Esophagus mucosa (tissue), 1 donor: ENCODE measurements around the gene IER5L. TPM values are rescaled to one million over a fixed set of nuclear protein-coding genes. Genes with fewer than 3 reads are reported as not detected.
"Not testable (repeated sequence)": the region's sequence is repeated elsewhere in the genome, so short reads cannot be mapped to it uniquely, and the experiment has no call there.

Source experiments
- ATAC-seq: fragments of 200-7000 bp; cut with Tn5 transposase; one replicate; pipeline ENCODE4 v1.9.1; 2020
- total RNA-seq: library from RNA; stranded (reverse); gene quantifications from one replicate; pipeline ENCODE4 v1.2.4, GENCODE V29; 2023
- donor health status: DM: yes; HTN: yes; CAD: no.

IER5L gene
- total RNA-seq, 1 donor from 2014 or later = 8.1 TPM

GRCh38 chr9:129138476-129139232 lies 39.4 kb downstream of the IER5L start:
- peak; percentile 3 for ATAC-seq

DNA sequence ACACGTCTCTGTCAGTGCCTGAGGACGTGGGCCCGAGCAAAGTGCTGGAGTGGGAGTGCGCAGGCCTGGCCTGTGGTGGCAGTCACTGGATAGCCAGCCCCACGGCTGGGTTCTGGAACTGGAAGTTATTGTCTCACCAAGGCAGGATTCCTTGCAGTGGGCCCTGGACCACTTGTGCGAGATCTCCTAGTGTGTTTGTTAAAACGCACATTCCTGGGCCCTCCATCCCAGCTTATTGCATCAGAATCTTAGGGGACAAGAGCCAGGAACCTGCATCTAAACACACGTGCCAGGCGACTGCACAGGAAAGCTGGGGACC lies 40.0 kb downstream of the IER5L start:
- ATAC-seq = no peak

- no peak for ATAC-seq
Measured at GRCh38 chr9:129137292-129138143, 40.5 kb downstream of the IER5L start.

- no peak for ATAC-seq
Measured at GRCh38 chr9:129136446-129137035, 41.5 kb downstream of the IER5L start.

DNA sequence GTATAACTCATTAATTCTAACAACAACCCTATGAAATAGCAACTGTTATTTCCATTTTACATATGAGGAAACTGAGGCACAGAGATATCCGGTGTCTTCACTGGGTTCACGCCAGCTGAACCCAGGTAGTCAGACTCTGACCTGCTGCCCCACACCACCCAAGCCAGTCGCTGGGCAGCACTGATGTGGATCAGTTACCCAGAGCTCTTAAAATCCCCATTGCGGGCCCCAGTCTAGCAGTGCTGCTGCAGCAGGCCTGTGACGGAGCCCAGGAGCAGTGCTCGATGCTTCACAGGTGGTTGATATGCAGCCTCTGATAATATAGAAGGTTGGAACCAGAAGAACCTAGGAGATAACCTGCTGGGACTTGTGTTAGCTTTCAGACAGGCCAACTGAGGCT lies 42.6 kb downstream of the IER5L start:
- ATAC-seq = no peak

GRCh38 chr9:129133082-129133481 lies 45.0 kb downstream of the IER5L start:
- ATAC-seq = no peak

DNA sequence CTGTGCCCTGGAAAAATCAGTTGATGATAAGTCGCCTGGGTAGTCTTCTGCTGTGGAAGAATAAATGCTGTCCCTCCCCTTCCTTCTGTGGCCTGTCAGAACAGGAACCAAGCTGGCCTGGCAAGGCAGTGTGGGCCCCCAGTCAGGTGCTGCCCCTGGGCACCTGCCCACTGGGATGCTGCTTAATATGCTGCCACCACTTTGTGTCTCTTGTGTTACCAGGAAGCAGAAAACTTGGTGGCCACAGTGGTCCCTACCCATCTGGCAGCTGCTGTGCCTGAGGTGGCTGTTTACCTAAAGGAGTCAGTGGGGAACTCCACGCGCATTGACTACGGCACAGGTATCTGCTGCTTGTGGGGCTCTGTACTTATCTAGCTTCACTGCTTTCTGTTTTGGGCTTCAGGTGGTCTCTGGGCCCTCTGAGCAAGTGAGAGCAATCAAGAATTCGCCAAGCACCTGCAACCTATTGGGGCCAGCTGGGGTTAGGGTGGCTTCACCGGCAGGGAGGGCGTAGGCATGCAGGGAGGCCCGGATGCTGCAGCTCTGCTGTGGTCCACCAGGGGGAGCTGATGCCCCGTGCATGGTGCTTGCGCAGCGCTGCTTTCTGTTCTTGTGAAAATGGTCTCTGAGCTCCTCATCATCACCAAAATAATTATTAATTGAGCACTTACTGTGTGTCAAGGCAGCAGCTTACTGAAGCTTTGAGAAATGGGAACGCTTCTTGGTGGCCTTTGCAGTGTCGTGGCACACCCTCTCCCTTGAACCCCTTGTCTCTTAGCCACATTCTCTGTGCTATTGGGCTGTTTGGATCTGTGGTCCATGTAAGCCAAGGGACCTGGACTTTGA lies 46.5 kb downstream of the IER5L start:
- ATAC-seq = peak; percentile 81

GRCh38 chr9:129130791-129131190 lies 47.3 kb downstream of the IER5L start:
- no peak for ATAC-seq

GRCh38 chr9:129130271-129130670 lies 47.8 kb downstream of the IER5L start:
- ATAC-seq = not testable (repeated sequence)

DNA sequence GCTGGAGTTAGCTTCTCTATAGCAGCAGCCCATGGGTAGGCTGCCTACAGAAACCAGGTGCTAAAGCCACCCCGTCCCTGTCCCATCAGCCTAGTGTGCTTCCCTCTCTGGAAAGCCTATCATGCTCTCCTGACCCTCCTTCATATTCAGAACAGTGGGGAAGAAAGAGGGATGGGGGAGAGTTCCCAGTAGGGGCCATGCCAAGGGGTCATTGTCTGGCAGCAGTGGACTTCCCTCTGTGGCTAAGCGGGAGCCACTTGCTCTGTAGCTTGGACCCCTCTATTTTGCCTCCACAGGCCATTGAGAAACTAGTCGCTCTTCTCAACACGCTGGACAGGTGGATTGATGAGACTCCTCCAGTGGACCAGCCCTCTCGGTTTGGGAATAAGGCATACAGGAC lies 49.4 kb downstream of the IER5L start:
- no peak for ATAC-seq

GRCh38 chr9:129126749-129127618 lies 51.1 kb downstream of the IER5L start:
- peak; percentile 8 for ATAC-seq

Other genes with a start within 250 kb of the IER5L start
- 9.2 TPM for gene DOLK, start 230.7 kb downstream of the IER5L start, total RNA-seq
- 43.5 TPM for gene NUP188, start 230.6 kb downstream of the IER5L start, total RNA-seq
- 101 TPM for gene SH3GLB2, start 149.9 kb downstream of the IER5L start, total RNA-seq
- 21.2 TPM for gene MIGA2, start 141.6 kb downstream of the IER5L start, total RNA-seq
- 14.7 TPM for gene DOLPP1, start 97.2 kb downstream of the IER5L start, total RNA-seq
- gene CRAT, start 67.5 kb downstream of the IER5L start, total RNA-seq = 33.4 TPM
- gene PTPA, start 66.8 kb downstream of the IER5L start, total RNA-seq = 121 TPM